HCT116 (cell line): ENCODE measurements around the gene CTIF. TPM values are rescaled to one million over a fixed set of nuclear protein-coding genes. Genes with fewer than 3 reads are reported as not detected.

Experiments used
- ATAC-seq: fragments of 200-7000 bp; cut with Tn5 transposase; 2 replicates; pipeline ENCODE4 v1.9.1; 2020; ENCODE audit warnings: mild to moderate bottlenecking, moderate library complexity
- BruUV-seq: library from RNA; stranded (reverse); fragments of 400-500 nt; replicated peaks from 2 replicates; lab custom pipeline; 2021; lab: Mats Ljungman, UMichigan
- CTCF ChIA-PET: fragments of 300-600 bp; sonication (Branson Sonifier 250); formaldehyde crosslinking; loops from one replicate; lab custom pipeline; 2021; ENCODE audit warnings: antibody characterized with exemption; lab: Charles Lee
- POLR2A ChIA-PET: fragments of 300-600, 350-600 bp; sonication (Branson Sonifier 250); formaldehyde crosslinking; loops from one replicate; lab custom pipeline; 2021; ENCODE audit warnings: antibody characterized with exemption; lab: Charles Lee
- RAD21 ChIA-PET, 2 experiments: fragments of 300-600 bp; sonication (Branson Sonifier 250); formaldehyde crosslinking; loops; one replicate each; lab custom pipeline; 2023; ENCODE audit warnings: low total read pairs in 2 of 2; ENCODE audit not compliant: uncharacterized antibody in 2 of 2, unreplicated experiment in 2 of 2, low non-redundant PET in 1 of 2; lab: Charles Lee
- DNase-seq: peaks from one replicate; pipeline ENCODE4 v3.0.0-alpha.2; 2010; ENCODE audit warnings: low read depth, low spot score
- H2AFZ ChIP-seq: fragments of 200-600 bp; shearing (Covaris generic), sonication (generic); 2 replicates; pipeline ENCODE4 v1.6.1; 2017; ENCODE audit warnings: low read depth, mixed run types, mixed read lengths, antibody characterized with exemption, low read length; ENCODE audit not compliant: poor library complexity, severe bottlenecking
- H3K27ac ChIP-seq: 2 replicates; pipeline ENCODE4 v1.5.1; 2012; ENCODE audit warnings: low read depth, low read length
- H3K27me3 ChIP-seq: fragments of 200-600 bp; sonication (generic); 2 replicates; pipeline ENCODE4 v1.6.1; 2016; ENCODE audit warnings: mixed run types, low read length, mixed read lengths; ENCODE audit not compliant: insufficient read depth
- H3K36me3 ChIP-seq, 2 experiments: fragments of 200-500 bp in 1 of 2; fragments of 200-600 bp in 1 of 2; sonication (Bioruptor generic) in 1 of 2; sonication (generic) in 1 of 2; 2 replicates each; pipeline versions ENCODE4 v1.5.1 to v1.6.1; 2014 to 2016; ENCODE audit warnings: low read length in 2 of 2, inconsistent platforms in 1 of 2, mixed read lengths in 1 of 2, mixed run types in 1 of 2; ENCODE audit not compliant: insufficient read depth in 2 of 2, control insufficient read depth in 1 of 2
- H3K4me1 ChIP-seq, 2 experiments: fragments of 200-600 bp in 1 of 2; sonication (generic) in 1 of 2; 2 replicates each; pipeline versions ENCODE4 v1.5.1 to v1.6.1; 2012 to 2017; ENCODE audit warnings: low read length in 2 of 2, inconsistent platforms in 1 of 2, mild to moderate bottlenecking in 1 of 2, mixed read lengths in 1 of 2, mixed run types in 1 of 2, moderate library complexity in 1 of 2; ENCODE audit not compliant: insufficient read depth in 2 of 2, control insufficient read depth in 1 of 2
- H3K4me2 ChIP-seq: fragments of 200-600 bp; sonication (generic); 2 replicates; pipeline ENCODE4 v1.6.1; 2017; ENCODE audit warnings: mixed run types, low read length, mixed read lengths
- H3K4me3 ChIP-seq, 2 experiments: fragments of 200-600 bp in 1 of 2; sonication (generic) in 1 of 2; replicated peaks in 1 of 2; 2 replicates each; pipeline ENCODE4 v1.5.1; 2011 to 2016; ENCODE audit warnings: low read length in 2 of 2, control low read depth in 1 of 2, low read depth in 1 of 2, mild to moderate bottlenecking in 1 of 2, mixed read lengths in 1 of 2, mixed run types in 1 of 2
- H3K79me2 ChIP-seq: fragments of 200-600 bp; sonication (generic); 2 replicates; pipeline ENCODE4 v1.6.1; 2017; ENCODE audit warnings: mild to moderate bottlenecking, mixed run types, low read length, moderate library complexity, mixed read lengths; ENCODE audit not compliant: insufficient read depth
- H3K9ac ChIP-seq: fragments of 200-600 bp; sonication (generic); 2 replicates; pipeline ENCODE4 v1.6.1; 2016; ENCODE audit warnings: low read length, mixed read lengths
- H3K9me2 ChIP-seq: fragments of 200-600 bp; sonication (generic), shearing (Covaris generic); 2 replicates; pipeline ENCODE4 v1.6.1; 2017; ENCODE audit warnings: mixed run types, mild to moderate bottlenecking, moderate library complexity; ENCODE audit not compliant: insufficient read depth
- H3K9me3 ChIP-seq, 2 experiments: fragments of 200-500 bp in 1 of 2; fragments of 200-600 bp in 1 of 2; sonication (Bioruptor generic) in 1 of 2; sonication (generic) in 1 of 2; 2 replicates each; pipeline ENCODE4 v1.6.1; 2014 to 2017; ENCODE audit warnings: low read length in 2 of 2, mixed read lengths in 2 of 2, inconsistent platforms in 1 of 2, low read depth in 1 of 2, mild to moderate bottlenecking in 1 of 2, mixed run types in 1 of 2, moderate library complexity in 1 of 2; ENCODE audit not compliant: control insufficient read depth in 1 of 2, insufficient read depth in 1 of 2
- H4K20me1 ChIP-seq: fragments of 200-600 bp; sonication (generic), shearing (Covaris generic); 2 replicates; pipeline ENCODE4 v1.6.1; 2017; ENCODE audit warnings: mixed run types, mild to moderate bottlenecking, moderate library complexity; ENCODE audit not compliant: insufficient read depth
- CBX3 ChIP-seq: IDR thresholded peaks from 2 replicates; pipeline ENCODE4 v1.6.1; 2012; ENCODE audit warnings: low read depth
- CEBPB ChIP-seq: IDR thresholded peaks from 2 replicates; pipeline ENCODE4 v1.6.1; 2012; ENCODE audit warnings: low read depth
- EGR1 ChIP-seq: IDR thresholded peaks from 2 replicates; pipeline ENCODE4 v1.6.1; 2012; ENCODE audit warnings: low read depth
- ELF1 ChIP-seq: IDR thresholded peaks from 2 replicates; pipeline ENCODE4 v1.6.1; 2012; ENCODE audit warnings: low read depth, borderline replicate concordance
- JUND ChIP-seq: IDR thresholded peaks from 2 replicates; pipeline ENCODE4 v1.6.1; 2012
- MAX ChIP-seq: IDR thresholded peaks from 2 replicates; pipeline ENCODE4 v1.6.1; 2012
- POLR2A ChIP-seq: IDR thresholded peaks from 2 replicates; pipeline ENCODE4 v1.7.0; 2011; ENCODE audit warnings: borderline replicate concordance; ENCODE audit not compliant: insufficient read depth, insufficient read length; ENCODE audit errors: extremely low read depth
- POLR2AphosphoS5 ChIP-seq: IDR thresholded peaks from 2 replicates; pipeline ENCODE4 v1.6.1; 2011; ENCODE audit warnings: mild to moderate bottlenecking, low read depth, low read length, moderate library complexity
- RAD21 ChIP-seq: IDR thresholded peaks from 2 replicates; pipeline ENCODE4 v1.6.1; 2012; ENCODE audit warnings: low read depth, mild to moderate bottlenecking
- TCF7L2 ChIP-seq: IDR thresholded peaks from 2 replicates; pipeline ENCODE4 v1.7.0; 2011; ENCODE audit warnings: borderline replicate concordance, inconsistent platforms; ENCODE audit not compliant: insufficient read depth, insufficient read length; ENCODE audit errors: extremely low read depth
- YY1 ChIP-seq: IDR thresholded peaks from 2 replicates; pipeline ENCODE4 v1.6.1; 2011; ENCODE audit warnings: low read length, low read depth, moderate library complexity, mild to moderate bottlenecking; ENCODE audit not compliant: insufficient replicate concordance; ENCODE audit errors: extremely low read depth
- ZBTB33 ChIP-seq: IDR thresholded peaks from 2 replicates; pipeline ENCODE4 v1.6.1; 2011; ENCODE audit warnings: mild to moderate bottlenecking, low read length, moderate library complexity; ENCODE audit not compliant: insufficient replicate concordance; ENCODE audit errors: extremely low read depth
- ZNF274 ChIP-seq: fragments of 200-500 bp; sonication (Bioruptor generic); IDR thresholded peaks from 2 replicates; pipeline ENCODE4 v1.6.1; 2014; ENCODE audit warnings: mild to moderate bottlenecking, low read depth, low read length, inconsistent platforms
- intact Hi-C: fragments of 100-400 bp; cut with micrococcal nuclease; formaldehyde crosslinking; loops from 2 replicates; pipeline ENCODE4 v1.10.0; 2022
- total RNA-seq: library from RNA; stranded (reverse); gene quantifications from one replicate; pipeline ENCODE4 v1.2.1, GENCODE V29; 2021; ENCODE audit not compliant: unreplicated experiment
- TF ChIP-seq, protein P1 (sequence below), 3 experiments: fragments of 200-600 bp in 1 of 3; sonication (generic) in 1 of 3; IDR thresholded peaks in 2 of 3; conservative IDR thresholded peaks in 1 of 3; 2 replicates each; pipeline ENCODE4 v1.5.1; 2012 to 2017; ENCODE audit warnings: low read depth in 2 of 3, low read length in 2 of 3, antibody characterized with exemption in 1 of 3, borderline replicate concordance in 1 of 3, control low read depth in 1 of 3, mild to moderate bottlenecking in 1 of 3, mixed read lengths in 1 of 3, mixed run types in 1 of 3, moderate library complexity in 1 of 3; ENCODE audit not compliant: insufficient read depth in 1 of 3

The CTIF gene
- total RNA-seq, 1 experiment from 2014 or later, result 19.7 TPM

DNA sequence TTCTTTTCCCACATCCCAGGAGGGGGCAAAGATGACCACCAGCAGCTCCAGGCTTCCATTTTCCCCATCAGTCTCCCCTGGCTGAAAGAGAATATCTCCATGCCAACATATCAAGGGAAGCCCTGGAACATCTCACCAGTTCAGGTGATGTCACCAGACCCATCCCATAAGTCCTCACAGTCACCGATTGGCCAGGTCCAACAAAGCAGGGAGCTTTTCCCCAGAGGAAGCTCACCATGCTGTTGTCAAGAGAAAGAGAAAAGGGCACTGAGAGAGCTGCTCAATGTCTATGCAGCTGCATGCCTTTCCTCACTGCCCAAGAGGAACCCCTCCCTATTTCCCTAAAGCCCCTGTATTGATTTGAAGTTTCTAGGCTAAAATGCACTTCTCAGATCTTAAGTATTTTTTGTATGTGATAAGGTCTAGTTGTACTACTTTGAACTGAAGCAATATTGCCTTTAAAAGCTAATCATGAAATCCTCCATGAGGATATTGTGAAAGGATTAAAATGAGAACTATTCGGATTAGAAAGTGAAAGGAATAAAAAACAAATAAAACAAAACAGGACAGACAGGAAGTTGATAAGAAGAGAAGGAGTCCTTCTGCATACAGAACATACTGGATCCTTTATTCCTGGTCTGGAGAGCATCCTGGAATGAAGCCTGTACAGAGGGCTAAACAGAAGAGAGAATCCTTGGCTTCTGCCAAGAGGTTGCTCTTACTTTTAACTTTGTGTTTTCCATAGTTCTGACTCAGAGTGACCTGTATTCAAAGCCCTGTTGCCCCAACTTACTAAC lies 45.2 kb upstream of the CTIF start:
- ChIA-PET RAD21 (no interaction called here), POLR2A (no interaction called here), CTCF (no interaction called here)
- H3K9ac ChIP-seq, result no peak overlapping the region
- no peak overlapping the region for H3K4me2 ChIP-seq
- no peaks in the 10 kb centered on the region for H3K9me3 ChIP-seq
- peaks cover 8 to 11% of the 10 kb centered on the region in 2 experiments for H3K4me1 ChIP-seq
- H3K36me3 ChIP-seq, result no peaks in the 10 kb centered on the region
- DNase-seq (no peak), ATAC-seq (no peak)
- H3K27ac ChIP-seq, result no peak overlapping the region
- no peaks in the 10 kb centered on the region for H3K27me3 ChIP-seq
- no peak overlapping the region for H2AFZ ChIP-seq
- no peaks in the 10 kb centered on the region for H4K20me1 ChIP-seq
- BruUV-seq, result no TSS peak
- no peaks in the 10 kb centered on the region for H3K79me2 ChIP-seq
- TF ChIP-seq RAD21, result no peak
- no peak for TF ChIP-seq POLR2A
- no peak for TF ChIP-seq MAX
- no peak for TF ChIP-seq POLR2AphosphoS5
- no peaks in the 10 kb centered on the region for H3K9me2 ChIP-seq
- H3K4me3 ChIP-seq, result no peak overlapping the region
- intact Hi-C loops, result no loop called here

DNA sequence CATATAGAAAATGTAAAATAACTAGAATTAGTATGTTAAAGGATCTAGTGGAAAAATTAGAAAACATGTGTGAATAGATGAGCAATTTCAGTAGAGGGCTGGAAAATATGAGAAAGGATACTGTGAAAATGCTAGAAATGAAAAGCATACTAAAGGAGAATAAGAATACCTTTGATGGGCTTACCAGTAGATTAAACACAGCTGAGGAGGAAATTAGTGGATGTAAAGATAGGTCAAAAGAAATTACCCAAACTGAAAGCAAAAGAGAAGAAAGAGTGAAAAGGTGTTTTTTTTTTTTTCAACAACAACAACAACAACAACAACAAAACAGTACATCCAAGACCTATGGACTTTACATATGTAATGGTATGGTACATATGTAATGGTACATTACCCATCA lies 41.0 kb upstream of the CTIF start:
- POLR2A ChIA-PET, result interaction anchor here (1.4 kb wide), 1 partner anchor 8 kb away, joined by 3 read pairs; no protein-coding TSS in a partner anchor
- TF ChIP-seq, protein P1, sequence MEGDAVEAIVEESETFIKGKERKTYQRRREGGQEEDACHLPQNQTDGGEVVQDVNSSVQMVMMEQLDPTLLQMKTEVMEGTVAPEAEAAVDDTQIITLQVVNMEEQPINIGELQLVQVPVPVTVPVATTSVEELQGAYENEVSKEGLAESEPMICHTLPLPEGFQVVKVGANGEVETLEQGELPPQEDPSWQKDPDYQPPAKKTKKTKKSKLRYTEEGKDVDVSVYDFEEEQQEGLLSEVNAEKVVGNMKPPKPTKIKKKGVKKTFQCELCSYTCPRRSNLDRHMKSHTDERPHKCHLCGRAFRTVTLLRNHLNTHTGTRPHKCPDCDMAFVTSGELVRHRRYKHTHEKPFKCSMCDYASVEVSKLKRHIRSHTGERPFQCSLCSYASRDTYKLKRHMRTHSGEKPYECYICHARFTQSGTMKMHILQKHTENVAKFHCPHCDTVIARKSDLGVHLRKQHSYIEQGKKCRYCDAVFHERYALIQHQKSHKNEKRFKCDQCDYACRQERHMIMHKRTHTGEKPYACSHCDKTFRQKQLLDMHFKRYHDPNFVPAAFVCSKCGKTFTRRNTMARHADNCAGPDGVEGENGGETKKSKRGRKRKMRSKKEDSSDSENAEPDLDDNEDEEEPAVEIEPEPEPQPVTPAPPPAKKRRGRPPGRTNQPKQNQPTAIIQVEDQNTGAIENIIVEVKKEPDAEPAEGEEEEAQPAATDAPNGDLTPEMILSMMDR (IDR thresholded peaks at IDR 0.05 in 2 of 3, conservative IDR thresholded peaks at IDR 0.05 in 1 of 3; ENCODE audit: borderline replicate concordance in 1 of 3, insufficient read depth in 1 of 3, low read depth in 2 of 3, low read length in 2 of 3), result no peak
- TF ChIP-seq EGR1 (no peak), TCF7L2 (no peak), MAX (no peak), POLR2A (no peak), ZBTB33 (no peak), CEBPB (no peak), CBX3 (no peak), RAD21 (no peak), JUND (no peak), YY1 (no peak), ELF1 (no peak), ZNF274 (no peak)

More for the DNA sequence above, 41.0 kb upstream of the CTIF start:
- no peak for DNase-seq
- H3K27me3 ChIP-seq, result no peaks in the 10 kb centered on the region
- no peak overlapping the region for H3K4me3 ChIP-seq
- ATAC-seq, result no peak
- no peaks in the 10 kb centered on the region for H3K4me1 ChIP-seq
- no peaks in the 10 kb centered on the region for H3K36me3 ChIP-seq
- H3K9me2 ChIP-seq, result no peaks in the 10 kb centered on the region
- H3K27ac ChIP-seq, result no peak overlapping the region
- no TSS peak for BruUV-seq
- no peaks in the 10 kb centered on the region for H3K9me3 ChIP-seq
- ChIA-PET CTCF (no interaction called here), RAD21 (no interaction called here)
- no peaks in the 10 kb centered on the region for H3K79me2 ChIP-seq
- no peaks in the 10 kb centered on the region for H4K20me1 ChIP-seq
- H3K9ac ChIP-seq, result no peak overlapping the region
- no peak overlapping the region for H3K4me2 ChIP-seq
- intact Hi-C loops, result no loop called here
- H2AFZ ChIP-seq, result no peak overlapping the region
